IMR-90 (cell line): ENCODE data around the gene AGAP1.

Source experiments
- BHLHE40 ChIP-seq: fragments of 150-350 bp; IDR thresholded peaks from 2 replicates; pipeline ENCODE4 v1.6.1; 2016; ENCODE audit warnings: mild to moderate bottlenecking, low read depth, low read length
- CEBPB ChIP-seq: IDR thresholded peaks from 2 replicates; pipeline ENCODE4 v1.6.1; 2012; ENCODE audit warnings: low read depth, low read length, improper control_type of control experiment
- CTCF ChIP-seq: conservative IDR thresholded peaks from 2 replicates; pipeline ENCODE4 v1.5.1; 2012; ENCODE audit warnings: mild to moderate bottlenecking, low read depth, low read length, improper control_type of control experiment
- FOS ChIP-seq: fragments of 150-350 bp; IDR thresholded peaks from 2 replicates; pipeline ENCODE4 v1.6.1; 2016; ENCODE audit warnings: low read depth, low read length
- POLR2A ChIP-seq: IDR thresholded peaks from 2 replicates; pipeline ENCODE4 v1.6.1; 2012; ENCODE audit warnings: mild to moderate bottlenecking, low read depth, low read length
- RCOR1 ChIP-seq: IDR thresholded peaks from 2 replicates; pipeline ENCODE4 v1.6.1; 2012; ENCODE audit warnings: mild to moderate bottlenecking, low read length, improper control_type of control experiment; ENCODE audit not compliant: insufficient replicate concordance
- SMC3 ChIP-seq: fragments of 150-350 bp; IDR thresholded peaks from 2 replicates; pipeline ENCODE4 v1.6.1; 2016; ENCODE audit warnings: low read depth, mild to moderate bottlenecking, antibody characterized with exemption, low read length, moderate library complexity
- TF ChIP-seq, protein P1 (sequence below): fragments of 150-350 bp; IDR thresholded peaks from 2 replicates; pipeline ENCODE4 v1.6.1; 2017; ENCODE audit warnings: mild to moderate bottlenecking, antibody characterized with exemption, low read length, low read depth

- TF ChIP-seq CTCF = no peak
- TF ChIP-seq CEBPB = no peak
- TF ChIP-seq POLR2A = no peak
- no peak for TF ChIP-seq BHLHE40
- TF ChIP-seq, protein P1, sequence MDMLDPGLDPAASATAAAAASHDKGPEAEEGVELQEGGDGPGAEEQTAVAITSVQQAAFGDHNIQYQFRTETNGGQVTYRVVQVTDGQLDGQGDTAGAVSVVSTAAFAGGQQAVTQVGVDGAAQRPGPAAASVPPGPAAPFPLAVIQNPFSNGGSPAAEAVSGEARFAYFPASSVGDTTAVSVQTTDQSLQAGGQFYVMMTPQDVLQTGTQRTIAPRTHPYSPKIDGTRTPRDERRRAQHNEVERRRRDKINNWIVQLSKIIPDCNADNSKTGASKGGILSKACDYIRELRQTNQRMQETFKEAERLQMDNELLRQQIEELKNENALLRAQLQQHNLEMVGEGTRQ = no peak
- no peak for TF ChIP-seq SMC3
- no peak for TF ChIP-seq FOS
- TF ChIP-seq RCOR1 = no peak
Measured at GRCh38 chr2:236061497-236061896, 567.7 kb downstream of the AGAP1 start.
